ENCODE measurements around the gene TMEM132C. TPM values are rescaled to one million over a fixed set of nuclear protein-coding genes. Genes with fewer than 3 reads are reported as not detected.
"Not testable (repeated sequence)": the region's sequence is repeated elsewhere in the genome, so short reads cannot be mapped to it uniquely, and the experiment has no call there.

The TMEM132C gene
- not detected in 2 replicates for total RNA-seq (2014; rRNA removed; shearing (Covaris generic))

GRCh38 chr12:128267131-128267622 is at the start of gene TMEM132C:
TMEM132C (plus strand) TSS chr12:128267170; CDS start chr12:128267403, 233 bp downstream.
- DNase-seq (ENCODE audit: low spot score) = no peak

GRCh38 chr12:128224226-128224625 is 42.7 kb upstream of the TMEM132C start:
- no peak for DNase-seq (ENCODE audit: low spot score)

GRCh38 chr12:128228581-128228980 is 38.4 kb upstream of the TMEM132C start:
- no peak for DNase-seq (ENCODE audit: low spot score)

- DNase-seq (ENCODE audit: low spot score) = no peak
Observed at GRCh38 chr12:128235635-128236417, 31.1 kb upstream of the TMEM132C start.

- DNase-seq (ENCODE audit: low spot score) = no peak
Observed at GRCh38 chr12:128236525-128236924, 30.4 kb upstream of the TMEM132C start.

GRCh38 chr12:128240745-128241144 is 26.2 kb upstream of the TMEM132C start:
- DNase-seq (ENCODE audit: low spot score) = no peak

GRCh38 chr12:128245121-128245520 is 21.8 kb upstream of the TMEM132C start:
- no peak for DNase-seq (ENCODE audit: low spot score)

- no peak for DNase-seq (ENCODE audit: low spot score)
Observed at GRCh38 chr12:128245905-128246304, 21.1 kb upstream of the TMEM132C start.

- DNase-seq (ENCODE audit: low spot score) = no peak
Observed at GRCh38 chr12:128250096-128250495, 16.9 kb upstream of the TMEM132C start.

- DNase-seq (ENCODE audit: low spot score) = not testable (repeated sequence)
Observed at GRCh38 chr12:128253829-128254228, 13.1 kb upstream of the TMEM132C start.

GRCh38 chr12:128258866-128259555 is 8.0 kb upstream of the TMEM132C start:
- no peak for DNase-seq (ENCODE audit: low spot score)

- no peak for DNase-seq (ENCODE audit: low spot score)
Observed at GRCh38 chr12:128259556-128260070, 7.4 kb upstream of the TMEM132C start.

GRCh38 chr12:128261757-128262156 is 5.2 kb upstream of the TMEM132C start:
- DNase-seq (ENCODE audit: low spot score) = no peak

- DNase-seq (ENCODE audit: low spot score) = no peak
Observed at GRCh38 chr12:128265566-128265965, 1.4 kb upstream of the TMEM132C start.

- DNase-seq (ENCODE audit: low spot score) = no peak
Observed at GRCh38 chr12:128266086-128266485, 884 bp upstream of the TMEM132C start.

- no peak for DNase-seq (ENCODE audit: low spot score)
Observed at GRCh38 chr12:128266541-128267130, 334 bp upstream of the TMEM132C start.

GRCh38 chr12:128267651-128268378 is 845 bp downstream of the TMEM132C start:
- no peak for DNase-seq (ENCODE audit: low spot score)

GRCh38 chr12:128268379-128268995 is 1.5 kb downstream of the TMEM132C start:
- DNase-seq (ENCODE audit: low spot score) = no peak

GRCh38 chr12:128269181-128269591 is 2.2 kb downstream of the TMEM132C start:
- no peak for DNase-seq (ENCODE audit: low spot score)

- no peak for DNase-seq (ENCODE audit: low spot score)
Observed at GRCh38 chr12:128276471-128276870, 9.5 kb downstream of the TMEM132C start.

- no peak for DNase-seq (ENCODE audit: low spot score)
Observed at GRCh38 chr12:128286970-128287369, 20.0 kb downstream of the TMEM132C start.
